Endothelial cell (in vitro differentiated cells): ENCODE results near the gene NRXN3. TPM values are rescaled to one million over a fixed set of nuclear protein-coding genes. Genes with fewer than 3 reads are reported as not detected.

Experiments used
- DNase-seq: peaks from one replicate; pipeline ENCODE4 v3.0.0; 2021; ENCODE audit warnings: low spot score
- H3K27ac Mint-ChIP-seq: one replicate; pipeline ENCODE4 v1.8.0; 2021; ENCODE audit warnings: mixed read lengths, inconsistent platforms; ENCODE audit not compliant: unreplicated experiment
- H3K27me3 Mint-ChIP-seq: one replicate; pipeline ENCODE4 v1.8.0; 2021; ENCODE audit warnings: mild to moderate bottlenecking, moderate library complexity, mixed read lengths, inconsistent platforms; ENCODE audit not compliant: unreplicated experiment
- H3K36me3 Mint-ChIP-seq: one replicate; pipeline ENCODE4 v1.8.0; 2021; ENCODE audit warnings: mild to moderate bottlenecking, low read depth, mixed read lengths, inconsistent platforms; ENCODE audit not compliant: unreplicated experiment
- H3K4me1 Mint-ChIP-seq: one replicate; pipeline ENCODE4 v1.8.0; 2021; ENCODE audit warnings: mild to moderate bottlenecking, mixed read lengths, inconsistent platforms; ENCODE audit not compliant: unreplicated experiment
- H3K4me3 Mint-ChIP-seq: one replicate; pipeline ENCODE4 v1.8.0; 2021; ENCODE audit warnings: mild to moderate bottlenecking, mixed read lengths, inconsistent platforms; ENCODE audit not compliant: unreplicated experiment
- H3K9me3 Mint-ChIP-seq: one replicate; pipeline ENCODE4 v1.8.0; 2021; ENCODE audit warnings: mixed read lengths, inconsistent platforms; ENCODE audit not compliant: unreplicated experiment
- CTCF ChIP-seq: fragments of 200-600 bp; sonication (generic); IDR thresholded peaks from one replicate; pipeline ENCODE4 v1.5.0; 2021; ENCODE audit warnings: antibody characterized with exemption; ENCODE audit not compliant: unreplicated experiment
- total RNA-seq: library from RNA; stranded (reverse); fragmentation: NEBNext Ultra II Directional; extraction: Animal tissue kit (Norgen Biotek cat#: 25700); gene quantifications from one replicate; pipeline ENCODE4 v1.2.1, GENCODE V29; 2021; ENCODE audit not compliant: unreplicated experiment

Gene NRXN3
- total RNA-seq, 1 donor from 2014 or later = 2.3 TPM

- H3K27ac Mint-ChIP-seq = no peak overlapping the region
- peak; percentile 22 for DNase-seq
- H3K27me3 Mint-ChIP-seq = peaks cover 14% of the 10 kb centered on the region
- TF ChIP-seq CTCF = no peak
- peaks cover 21% of the 10 kb centered on the region for H3K4me1 Mint-ChIP-seq
- H3K9me3 Mint-ChIP-seq = no peaks in the 10 kb centered on the region
- no peaks in the 10 kb centered on the region for H3K36me3 Mint-ChIP-seq
- H3K4me3 Mint-ChIP-seq = peak overlapping the region; percentile 93
Observed at GRCh38 chr14:79279645-79280597, 1109.7 kb downstream of the NRXN3 start.

- Mint-ChIP-seq H3K36me3 (no peaks in the 10 kb centered on the region), H3K4me1 (peaks cover 21% of the 10 kb centered on the region), H3K27me3 (peaks cover 14% of the 10 kb centered on the region), H3K4me3 (no peak overlapping the region), H3K9me3 (no peaks in the 10 kb centered on the region), H3K27ac (no peak overlapping the region)
- DNase-seq = no peak
- no peak for TF ChIP-seq CTCF
Observed at GRCh38 chr14:79281244-79282152, 1111.3 kb downstream of the NRXN3 start.

- DNase-seq = no peak
- Mint-ChIP-seq H3K27ac (no peak overlapping the region), H3K4me1 (peaks cover 16% of the 10 kb centered on the region), H3K9me3 (no peaks in the 10 kb centered on the region), H3K27me3 (peaks cover 4% of the 10 kb centered on the region), H3K36me3 (no peaks in the 10 kb centered on the region), H3K4me3 (no peak overlapping the region)
- TF ChIP-seq CTCF = no peak
Observed at GRCh38 chr14:79284621-79285020, 1114.4 kb downstream of the NRXN3 start.

- Mint-ChIP-seq H3K36me3 (no peaks in the 10 kb centered on the region), H3K4me1 (peaks cover 11% of the 10 kb centered on the region), H3K4me3 (no peak overlapping the region), H3K27me3 (peaks cover under 1% of the 10 kb centered on the region), H3K27ac (no peak overlapping the region), H3K9me3 (no peaks in the 10 kb centered on the region)
- DNase-seq = no peak
- no peak for TF ChIP-seq CTCF
Observed at GRCh38 chr14:79285263-79285662, 1115.1 kb downstream of the NRXN3 start.
